Calu3 (cell line): ENCODE data around the gene FYCO1. TPM values are rescaled to one million over a fixed set of nuclear protein-coding genes. Genes with fewer than 3 reads are reported as not detected.

Experiments
- BruUV-seq: library from RNA; stranded (reverse); fragments of 400-500 nt; replicated peaks from 2 replicates; lab custom pipeline; 2021; lab: Mats Ljungman, UMichigan
- CTCF ChIA-PET: fragments of 300-600 bp; sonication (Branson Sonifier 250); formaldehyde crosslinking; loops from one replicate; lab custom pipeline; 2022; ENCODE audit warnings: antibody characterized with exemption; lab: Charles Lee
- DNase-seq: peaks from one replicate; pipeline ENCODE4 v3.0.0; 2022
- H3K27ac Mint-ChIP-seq: one replicate; pipeline ENCODE4 v1.8.0; 2022; ENCODE audit warnings: mixed read lengths; ENCODE audit not compliant: unreplicated experiment
- H3K27me3 Mint-ChIP-seq: one replicate; pipeline ENCODE4 v1.8.0; 2022; ENCODE audit warnings: mixed read lengths; ENCODE audit not compliant: unreplicated experiment
- H3K36me3 Mint-ChIP-seq: one replicate; pipeline ENCODE4 v1.8.0; 2022; ENCODE audit warnings: mild to moderate bottlenecking, moderate library complexity, mixed read lengths; ENCODE audit not compliant: insufficient read depth, unreplicated experiment
- H3K4me1 Mint-ChIP-seq: one replicate; pipeline ENCODE4 v1.8.0; 2022; ENCODE audit warnings: mild to moderate bottlenecking, low read depth, mixed read lengths; ENCODE audit not compliant: unreplicated experiment
- H3K4me3 Mint-ChIP-seq: one replicate; pipeline ENCODE4 v1.8.0; 2022; ENCODE audit warnings: mild to moderate bottlenecking, low read depth, moderate library complexity, mixed read lengths; ENCODE audit not compliant: unreplicated experiment
- H3K9me3 Mint-ChIP-seq: one replicate; pipeline ENCODE4 v1.8.0; 2022; ENCODE audit warnings: low read depth, mixed read lengths; ENCODE audit not compliant: unreplicated experiment
- intact Hi-C: fragments of 100-400 bp; cut with micrococcal nuclease; formaldehyde crosslinking; loops from one replicate; pipeline ENCODE4 v1.10.0; 2022; ENCODE audit not compliant: unreplicated experiment
- total RNA-seq: library from RNA; stranded (reverse); gene quantifications from 2 replicates; pipeline ENCODE4 v1.2.3, GENCODE V29; 2022
- TF ChIP-seq, protein P1 (sequence below): fragments of 200-600 bp; IDR thresholded peaks from one replicate; pipeline ENCODE4 v1.8.0; 2022; ENCODE audit warnings: antibody characterized with exemption; ENCODE audit not compliant: unreplicated experiment

Gene FYCO1
- total RNA-seq, 1 experiment from 2014 or later: 24.5 TPM

DNA sequence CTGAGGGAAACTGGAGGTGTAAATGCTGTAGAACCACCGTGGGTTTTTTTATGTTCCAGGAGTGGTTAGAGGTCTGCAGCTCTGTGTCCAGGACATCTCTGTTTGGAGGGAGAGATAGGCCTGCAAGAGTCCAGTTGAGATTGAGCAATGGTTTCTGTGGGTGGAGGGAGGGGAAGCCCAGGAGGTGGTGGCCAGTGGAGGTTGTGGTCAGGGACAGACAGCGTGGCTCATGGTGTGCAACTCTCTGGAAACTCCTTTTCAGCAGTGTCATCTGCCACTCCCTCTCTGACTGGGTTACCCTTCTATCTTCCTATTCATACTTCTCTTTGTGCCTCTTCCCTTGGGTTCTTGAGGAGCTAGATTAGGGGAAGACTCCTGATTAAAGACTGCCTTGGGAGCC lies 22.1 kb upstream of the FYCO1 start:
- no peak for DNase-seq
- no peaks in the 10 kb centered on the region for H3K36me3 Mint-ChIP-seq
- CTCF ChIA-PET: no interaction called here
- TF ChIP-seq, protein P1, sequence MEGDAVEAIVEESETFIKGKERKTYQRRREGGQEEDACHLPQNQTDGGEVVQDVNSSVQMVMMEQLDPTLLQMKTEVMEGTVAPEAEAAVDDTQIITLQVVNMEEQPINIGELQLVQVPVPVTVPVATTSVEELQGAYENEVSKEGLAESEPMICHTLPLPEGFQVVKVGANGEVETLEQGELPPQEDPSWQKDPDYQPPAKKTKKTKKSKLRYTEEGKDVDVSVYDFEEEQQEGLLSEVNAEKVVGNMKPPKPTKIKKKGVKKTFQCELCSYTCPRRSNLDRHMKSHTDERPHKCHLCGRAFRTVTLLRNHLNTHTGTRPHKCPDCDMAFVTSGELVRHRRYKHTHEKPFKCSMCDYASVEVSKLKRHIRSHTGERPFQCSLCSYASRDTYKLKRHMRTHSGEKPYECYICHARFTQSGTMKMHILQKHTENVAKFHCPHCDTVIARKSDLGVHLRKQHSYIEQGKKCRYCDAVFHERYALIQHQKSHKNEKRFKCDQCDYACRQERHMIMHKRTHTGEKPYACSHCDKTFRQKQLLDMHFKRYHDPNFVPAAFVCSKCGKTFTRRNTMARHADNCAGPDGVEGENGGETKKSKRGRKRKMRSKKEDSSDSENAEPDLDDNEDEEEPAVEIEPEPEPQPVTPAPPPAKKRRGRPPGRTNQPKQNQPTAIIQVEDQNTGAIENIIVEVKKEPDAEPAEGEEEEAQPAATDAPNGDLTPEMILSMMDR: no peak
- no peak overlapping the region for H3K4me3 Mint-ChIP-seq
- intact Hi-C loops: no loop called here
- H3K27ac Mint-ChIP-seq: no peak overlapping the region
- no TSS peak for BruUV-seq
- H3K4me1 Mint-ChIP-seq: no peaks in the 10 kb centered on the region
- no peaks in the 10 kb centered on the region for H3K9me3 Mint-ChIP-seq
- H3K27me3 Mint-ChIP-seq: peaks cover 71% of the 10 kb centered on the region

DNA sequence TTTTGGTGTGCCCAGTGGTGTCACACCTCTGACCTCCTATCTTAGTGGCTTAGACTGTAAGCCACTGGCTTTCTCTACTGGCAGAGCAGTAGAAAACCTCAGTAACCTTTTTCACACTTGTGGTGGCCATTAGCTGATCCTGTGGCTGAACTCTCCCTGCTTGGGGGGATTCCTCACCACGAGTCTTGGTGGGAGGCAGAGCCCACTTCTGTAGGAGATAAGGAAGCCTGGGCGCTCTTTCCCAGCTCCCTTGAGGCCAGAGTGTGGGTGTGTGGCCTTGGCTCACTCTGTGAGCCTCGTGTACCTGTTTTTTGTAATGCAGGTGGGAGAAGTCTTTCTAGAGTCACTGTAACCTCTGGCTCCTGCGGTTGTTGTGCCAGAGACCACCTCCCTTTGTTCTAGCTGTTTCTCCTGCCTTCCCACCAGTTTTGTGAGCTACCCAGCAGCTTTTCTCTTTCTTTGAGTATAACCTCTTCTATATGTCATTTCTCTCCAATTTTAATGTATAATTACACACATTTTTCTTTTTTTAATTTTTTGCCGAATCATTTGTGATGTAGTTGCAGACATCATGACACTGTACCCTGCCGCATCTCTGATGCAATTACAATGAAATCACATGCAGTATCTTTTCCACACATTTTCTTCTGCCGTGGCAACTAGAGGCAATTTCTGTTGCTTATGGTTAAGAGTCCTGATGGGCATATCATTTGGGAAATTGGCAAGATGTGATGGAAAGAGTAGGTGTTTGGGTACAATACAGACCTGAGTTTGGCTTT lies 17.9 kb upstream of the FYCO1 start:
- Mint-ChIP-seq H3K9me3 (no peaks in the 10 kb centered on the region), H3K36me3 (no peaks in the 10 kb centered on the region), H3K4me3 (no peak overlapping the region), H3K4me1 (no peaks in the 10 kb centered on the region), H3K27ac (no peak overlapping the region), H3K27me3 (peaks cover 58% of the 10 kb centered on the region)
- CTCF ChIA-PET: no interaction called here
- no TSS peak for BruUV-seq
- TF ChIP-seq, protein P1: no peak
- DNase-seq: no peak
- intact Hi-C loops: no loop called here

DNA sequence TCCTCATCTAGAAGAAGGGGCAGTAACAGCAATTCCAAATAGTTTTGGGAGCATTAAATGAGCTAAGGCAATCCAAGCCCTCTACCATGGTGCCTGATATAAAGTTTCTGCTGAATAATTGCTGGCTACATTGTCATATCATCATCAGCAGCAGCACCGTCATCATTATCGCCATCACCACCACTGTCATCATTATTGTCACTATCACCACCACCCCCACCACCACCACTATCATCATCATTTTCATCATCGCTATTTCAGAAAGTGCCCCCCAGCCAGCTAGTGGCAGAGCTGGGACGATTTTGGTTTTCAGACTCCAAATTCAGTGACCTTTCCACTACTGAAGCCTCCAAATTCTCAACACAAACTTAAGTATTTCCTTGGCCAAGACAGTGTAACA lies 16.6 kb upstream of the FYCO1 start:
- Mint-ChIP-seq H3K9me3 (no peaks in the 10 kb centered on the region), H3K4me1 (no peaks in the 10 kb centered on the region), H3K27me3 (peaks cover 47% of the 10 kb centered on the region), H3K27ac (no peak overlapping the region), H3K36me3 (no peaks in the 10 kb centered on the region), H3K4me3 (no peak overlapping the region)
- CTCF ChIA-PET: no interaction called here
- intact Hi-C loops: no loop called here
- TF ChIP-seq, protein P1: no peak
- no TSS peak for BruUV-seq
- no peak for DNase-seq

DNA sequence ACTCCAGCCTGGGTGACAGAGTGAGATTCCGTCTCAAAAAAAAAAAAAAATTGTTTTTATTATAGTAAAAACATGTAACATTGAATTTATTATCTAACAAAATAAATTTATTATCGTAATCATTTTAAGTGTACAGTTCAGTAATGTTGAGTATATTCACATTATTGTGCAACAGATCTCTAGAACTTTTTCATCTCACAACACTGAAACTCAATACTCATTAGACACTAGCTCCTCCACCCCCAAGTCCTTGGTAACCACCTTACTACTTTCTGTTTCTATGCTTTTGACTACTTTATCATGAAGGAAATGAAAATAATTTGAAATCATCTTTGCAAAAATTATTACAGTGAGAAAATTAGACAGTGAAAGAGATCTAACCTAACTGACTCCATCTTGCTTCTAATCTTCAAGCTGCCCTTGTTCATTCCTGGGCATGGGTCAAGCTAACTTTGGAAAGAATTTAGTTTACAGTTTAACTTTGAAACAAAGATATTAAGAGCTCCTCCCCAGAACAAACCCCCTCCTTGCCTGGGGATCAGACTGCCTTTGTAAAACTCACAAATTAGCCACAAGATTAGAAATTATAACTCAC lies 15.0 kb upstream of the FYCO1 start:
- Mint-ChIP-seq H3K36me3 (no peaks in the 10 kb centered on the region), H3K27me3 (peaks cover 46% of the 10 kb centered on the region), H3K4me3 (no peak overlapping the region), H3K27ac (no peak overlapping the region), H3K9me3 (no peaks in the 10 kb centered on the region), H3K4me1 (no peaks in the 10 kb centered on the region)
- DNase-seq: no peak
- TF ChIP-seq, protein P1: no peak
- intact Hi-C loops: no loop called here
- CTCF ChIA-PET: no interaction called here
- no TSS peak for BruUV-seq
